Fibroblast of mammary gland (primary cell): Measurements from ENCODE around the gene GNG12.

Experiments used
- DNase-seq: peaks from one replicate; pipeline ENCODE4 v3.0.0-alpha.2; 2010; ENCODE audit warnings: low read depth
- H3K4me3 ChIP-seq: 2 replicates; pipeline ENCODE4 v1.5.1; 2011; ENCODE audit warnings: low read depth, mild to moderate bottlenecking, low read length, moderate library complexity; ENCODE audit not compliant: control insufficient read depth
- CTCF ChIP-seq: conservative IDR thresholded peaks from 2 replicates; pipeline ENCODE4 v1.5.1; 2011; ENCODE audit warnings: low read depth, low read length, inconsistent platforms; ENCODE audit not compliant: control insufficient read depth, insufficient read depth

GNG12 gene

GRCh38 chr1:67863637-67864036 lies 30.4 kb upstream of the GNG12 start:
- DNase-seq, result no peak
- no peak for TF ChIP-seq CTCF
- no peak overlapping the region for H3K4me3 ChIP-seq

GRCh38 chr1:67862685-67863084 lies 29.4 kb upstream of the GNG12 start:
- no peak for DNase-seq
- no peak for TF ChIP-seq CTCF
- H3K4me3 ChIP-seq, result no peak overlapping the region

DNA sequence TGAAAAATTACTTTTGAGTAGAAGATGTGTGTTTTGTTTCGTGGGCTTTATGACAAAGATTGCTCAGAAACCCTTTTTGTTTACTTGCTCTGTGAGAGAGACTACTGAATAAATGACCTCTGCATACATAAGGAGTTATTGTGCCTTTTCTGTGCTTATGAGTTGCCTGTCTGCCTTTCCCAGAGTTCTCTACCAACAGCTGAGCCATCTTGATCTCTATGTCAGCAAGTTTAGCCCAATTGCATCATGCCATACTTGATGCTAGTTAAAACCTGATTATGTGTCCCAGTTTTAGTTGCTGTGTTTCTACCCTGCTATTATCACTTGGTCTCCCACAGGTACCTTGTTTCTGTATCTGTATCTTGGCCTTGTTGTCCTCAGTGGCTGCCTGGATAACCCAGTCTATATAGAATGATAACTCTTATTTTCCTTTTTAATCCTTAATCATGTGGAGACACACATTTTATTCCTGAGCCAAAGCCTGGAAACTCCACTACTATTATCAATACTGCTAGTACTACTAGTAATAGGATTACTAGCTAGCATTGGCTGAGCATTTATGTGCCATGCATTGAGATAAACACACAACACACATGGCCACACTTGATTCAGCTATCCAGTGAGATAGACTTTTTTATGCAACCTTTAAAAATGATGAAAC lies 28.7 kb upstream of the GNG12 start:
- TF ChIP-seq CTCF, result no peak
- DNase-seq, result no peak
- H3K4me3 ChIP-seq, result no peak overlapping the region

DNA sequence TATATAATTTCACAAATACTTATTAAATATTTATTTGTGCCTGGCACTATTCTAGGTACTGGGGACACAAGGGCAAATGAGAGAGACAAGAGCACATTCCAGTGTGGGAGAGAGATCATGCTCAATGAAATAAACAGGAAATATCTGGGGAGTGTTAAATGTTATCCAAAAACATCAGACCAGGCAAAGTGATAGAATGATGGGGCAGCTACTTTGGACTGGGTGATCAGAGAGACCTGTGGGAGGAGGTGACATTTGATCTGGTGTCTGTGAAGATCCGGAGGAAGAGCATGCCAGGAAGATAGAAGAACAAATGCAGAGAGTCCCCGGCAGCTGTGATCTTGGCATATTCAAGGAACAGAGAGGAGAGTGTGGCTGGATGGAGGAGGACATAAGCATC lies 27.5 kb upstream of the GNG12 start:
- no peak for TF ChIP-seq CTCF
- no peak overlapping the region for H3K4me3 ChIP-seq
- no peak for DNase-seq

- no peak for TF ChIP-seq CTCF
- DNase-seq, result no peak
- no peak overlapping the region for H3K4me3 ChIP-seq
These were observed 23.7 kb upstream of the GNG12 start for GRCh38 chr1:67856921-67857320.

- no peak for TF ChIP-seq CTCF
- DNase-seq, result peak; percentile 55
These were observed 22.7 kb upstream of the GNG12 start for GRCh38 chr1:67855961-67856360.

GRCh38 chr1:67855444-67855843 lies 22.2 kb upstream of the GNG12 start:
- no peak for DNase-seq
- H3K4me3 ChIP-seq, result no peak overlapping the region
- no peak for TF ChIP-seq CTCF

More at GRCh38 chr1:67855961-67856360, 22.7 kb upstream of the GNG12 start:
- no peak overlapping the region for H3K4me3 ChIP-seq
